ENCODE measurements around the gene PCCA.

The PCCA gene

DNA sequence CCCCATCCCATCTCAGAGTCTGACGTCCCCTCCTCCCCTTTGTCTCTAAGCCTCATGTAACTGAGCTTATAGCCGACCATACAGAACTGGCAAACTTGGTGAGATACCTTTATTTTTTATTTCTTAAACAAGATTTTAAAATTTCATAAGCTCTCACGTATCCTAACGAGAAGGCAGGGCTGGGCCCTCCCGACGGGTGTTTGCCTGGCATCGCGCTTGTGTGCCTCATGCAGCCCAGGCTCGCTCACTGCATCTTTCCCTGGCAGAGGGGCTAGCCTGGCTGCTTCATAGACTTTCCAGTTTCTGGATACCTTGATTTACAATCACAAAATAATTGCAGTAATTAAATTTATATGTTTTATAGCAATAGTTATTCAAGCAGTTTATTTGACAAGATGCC, 430.7 kb downstream of the PCCA start:
- Histone ChIP-seq H3K4me3 (no peak overlapping the region), H3K4me1 (no peaks in the 10 kb centered on the region), H3K36me3 (peaks cover 0 to 11% (median 5%) of the 10 kb centered on the region in 3 donors), H3K9me3 (no peaks in the 10 kb centered on the region), H3K27me3 (no peaks in the 10 kb centered on the region), H3K27ac (no peak overlapping the region)
- intact Hi-C loops (cut with DNase I; ENCODE audit: low total_unique reads): loop anchor here (10.0 kb wide), 1 partner anchor 605 kb away; no protein-coding TSS in a partner anchor
- no peak for TF ChIP-seq CTCF (IDR thresholded peaks at IDR 0.05)
- no peak for DNase-seq

DNA sequence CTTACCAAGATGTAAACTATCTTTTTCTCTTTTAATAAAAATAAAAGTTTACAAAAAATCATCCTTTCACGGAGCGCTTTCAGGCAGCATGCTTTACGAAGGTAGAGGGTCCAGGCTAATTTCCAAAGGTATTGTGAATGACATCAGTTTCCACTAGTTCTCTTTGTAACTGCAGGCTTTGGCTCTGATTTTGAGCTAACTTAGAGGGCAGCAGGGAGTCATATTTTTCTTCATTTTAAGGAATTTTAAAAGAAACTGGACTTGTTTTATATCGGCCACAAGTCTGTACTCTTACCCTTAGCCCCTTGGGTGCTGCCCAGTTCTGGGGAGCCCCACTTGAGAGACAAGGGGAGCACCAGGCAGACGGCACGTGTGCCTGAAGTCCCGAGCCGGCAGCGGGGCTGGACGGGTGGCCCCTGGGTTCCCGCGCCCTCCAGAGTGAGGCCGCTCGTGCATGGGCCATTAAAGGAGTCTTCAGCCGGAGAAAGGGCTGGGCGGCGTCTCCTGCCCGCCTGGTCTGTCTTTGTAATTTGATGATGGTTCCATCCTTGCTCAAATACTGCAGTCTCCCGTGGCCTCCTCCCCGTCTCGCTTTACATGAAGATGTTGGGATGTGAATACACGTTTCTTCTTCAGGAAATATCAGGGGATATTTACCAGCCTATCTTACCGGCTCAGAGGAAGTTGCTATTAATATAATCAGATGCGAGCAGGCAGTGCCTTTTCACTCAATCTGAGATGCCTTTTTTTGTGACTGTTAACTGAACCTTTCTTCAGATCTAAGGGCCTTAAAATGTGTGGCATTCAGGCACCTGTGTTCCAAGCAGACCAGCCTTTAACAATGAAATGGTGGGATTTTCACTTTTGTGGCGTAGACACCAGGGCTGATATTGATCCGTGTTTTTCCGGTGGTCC, 432.3 kb downstream of the PCCA start:
- Histone ChIP-seq H3K27me3 (no peaks in the 10 kb centered on the region), H3K4me1 (no peaks in the 10 kb centered on the region), H3K36me3 (peaks cover 0 to 9% (median 1%) of the 10 kb centered on the region in 3 donors), H3K27ac (no peak overlapping the region), H3K9me3 (no peaks in the 10 kb centered on the region), H3K4me3 (no peak overlapping the region)
- no peak for TF ChIP-seq CTCF (IDR thresholded peaks at IDR 0.05)
- no peak for DNase-seq
- intact Hi-C loops (cut with DNase I; ENCODE audit: low total_unique reads): no loop called here

DNA sequence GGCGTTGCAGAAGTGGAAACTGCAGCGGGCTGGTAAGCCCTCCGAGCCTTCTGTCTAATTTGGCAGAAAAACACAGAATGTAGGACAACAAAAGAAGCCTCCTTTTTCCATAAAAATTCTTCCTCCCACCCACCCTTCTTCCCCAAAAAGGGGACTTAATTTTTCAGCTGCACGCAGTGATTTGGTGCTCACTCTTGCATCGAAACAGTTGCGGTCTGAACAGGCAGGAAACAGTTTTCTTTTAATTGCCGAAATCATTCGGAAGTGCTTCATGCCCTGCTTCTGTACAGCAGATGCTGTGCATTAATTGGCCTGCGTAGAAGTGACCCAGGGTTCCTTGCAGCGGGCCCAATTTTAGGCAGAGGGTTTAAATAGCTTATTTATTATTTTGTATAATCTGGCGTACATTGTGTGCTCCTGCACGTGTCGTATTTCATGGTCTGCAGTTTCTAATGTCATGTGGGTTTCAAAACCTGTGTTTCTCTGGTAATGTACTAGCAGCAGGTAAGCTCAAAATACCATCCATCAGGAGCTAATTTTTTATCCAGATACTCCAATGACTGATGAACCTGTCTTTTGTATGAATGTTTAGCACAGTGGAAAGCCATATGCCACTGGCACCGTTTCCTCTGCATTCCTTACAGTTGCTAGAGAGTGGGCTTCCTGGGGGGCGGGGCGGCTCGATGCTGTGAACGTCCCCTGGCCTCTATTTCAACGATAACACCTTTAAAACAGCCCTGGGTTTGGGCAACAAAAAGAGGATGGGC, 433.1 kb downstream of the PCCA start:
- no peaks in the 10 kb centered on the region for H3K9me3 ChIP-seq
- H3K27ac ChIP-seq: no peak overlapping the region
- peaks cover 0 to 18% (median 0%) of the 10 kb centered on the region in 3 donors for H3K36me3 ChIP-seq
- H3K4me1 ChIP-seq: no peaks in the 10 kb centered on the region
- DNase-seq: no peak
- no peak overlapping the region for H3K4me3 ChIP-seq
- H3K27me3 ChIP-seq: no peaks in the 10 kb centered on the region
- TF ChIP-seq CTCF (IDR thresholded peaks at IDR 0.05): no peak
- intact Hi-C loops (cut with DNase I; ENCODE audit: low total_unique reads): no loop called here

DNA sequence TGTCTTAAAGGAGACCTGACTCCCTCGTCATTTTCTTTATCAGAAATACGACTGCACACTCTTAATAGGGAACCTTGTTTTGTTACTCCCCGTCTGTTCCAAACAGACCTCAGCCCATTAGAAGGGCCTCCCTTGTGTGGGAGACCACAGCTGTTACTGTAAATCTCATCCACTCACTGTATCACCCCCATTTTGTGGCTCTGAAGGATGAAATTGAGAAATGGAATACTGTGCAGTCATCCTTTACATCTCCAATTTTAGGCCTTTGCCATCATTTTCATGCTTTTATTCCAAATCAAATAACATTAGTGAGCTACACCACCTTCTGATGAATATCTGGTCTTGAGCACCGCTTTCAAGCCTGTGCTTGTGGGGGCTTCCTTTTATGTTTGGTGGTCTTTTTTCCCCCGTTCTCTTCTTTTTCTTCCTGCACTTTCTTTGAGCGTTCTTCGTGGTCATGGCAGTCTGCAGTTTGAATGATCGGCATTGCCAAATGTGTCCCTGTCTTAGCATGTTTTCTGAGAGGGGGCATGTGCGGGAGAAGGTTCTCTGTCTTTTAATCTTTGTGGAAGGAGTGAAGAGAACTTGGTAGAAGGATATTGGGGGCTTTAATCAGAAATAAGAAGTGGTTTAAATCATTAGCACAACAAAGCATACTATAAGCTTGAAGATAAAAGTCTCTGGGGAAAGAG, 433.9 kb downstream of the PCCA start:
- DNase-seq: no peak
- Histone ChIP-seq H3K27ac (no peak overlapping the region), H3K36me3 (peaks cover 0 to 22% (median 3%) of the 10 kb centered on the region in 3 donors), H3K27me3 (no peaks in the 10 kb centered on the region), H3K4me1 (no peaks in the 10 kb centered on the region), H3K4me3 (no peak overlapping the region), H3K9me3 (no peaks in the 10 kb centered on the region)
- intact Hi-C loops (cut with DNase I; ENCODE audit: low total_unique reads): no loop called here
- no peak for TF ChIP-seq CTCF (IDR thresholded peaks at IDR 0.05)

- Histone ChIP-seq H3K27ac (no peak overlapping the region), H3K4me3 (no peak overlapping the region), H3K27me3 (no peaks in the 10 kb centered on the region), H3K4me1 (no peaks in the 10 kb centered on the region), H3K36me3 (peaks cover 0 to 29% (median 10%) of the 10 kb centered on the region in 3 donors), H3K9me3 (no peaks in the 10 kb centered on the region)
- intact Hi-C loops (cut with DNase I; ENCODE audit: low total_unique reads): no loop called here
- DNase-seq: no peak
- no peak for TF ChIP-seq CTCF (IDR thresholded peaks at IDR 0.05)
Measured at GRCh38 chr13:100523411-100523810, 434.5 kb downstream of the PCCA start.
